GM12878 (cell line): ENCODE data around the gene NBPF3. TPM values are rescaled to one million over a fixed set of nuclear protein-coding genes. Genes with fewer than 3 reads are reported as not detected.

Experiments used
- ATAC-seq: fragments of 200-7000 bp; cut with Tn5 transposase; 3 replicates; pipeline ENCODE4 v1.9.1; 2020; ENCODE audit warnings: mild to moderate bottlenecking, moderate library complexity
- BruUV-seq: library from RNA; stranded (reverse); fragments of 400-500 nt; replicated peaks from 2 replicates; lab custom pipeline; 2021; lab: Mats Ljungman, UMichigan
- CTCF ChIA-PET: fragments of 300-600 bp; sonication (Branson Sonifier 250); formaldehyde crosslinking; extraction: SDS; loops from one replicate; lab custom pipeline; 2021; ENCODE audit warnings: inconsistent platforms; lab: Yijun Ruan, JAX
- POLR2A ChIA-PET: fragments of 350-600 bp; formaldehyde crosslinking; extraction: SDS; loops from one replicate; lab custom pipeline; 2021; ENCODE audit warnings: inconsistent platforms; lab: Charles Lee
- RAD21 ChIA-PET: fragments of 300-600 bp; sonication (Branson Sonifier 250); formaldehyde crosslinking; loops from one replicate; lab custom pipeline; 2023; ENCODE audit warnings: antibody characterized with exemption; ENCODE audit not compliant: unreplicated experiment; lab: Charles Lee
- SMC1A ChIA-PET: fragments of 300-600 bp; sonication (Branson Sonifier 250); formaldehyde crosslinking; loops from one replicate; lab custom pipeline; 2023; ENCODE audit not compliant: unreplicated experiment, uncharacterized antibody; lab: Charles Lee
- DNase-seq: peaks from one replicate; pipeline ENCODE4 v3.0.0-alpha.2; 2011; ENCODE audit warnings: low read depth, low spot score
- FAIRE-seq: peaks from 3 replicates; lab custom pipeline; 2011; peaks lifted over from hg19 to GRCh38; lab: Jason Lieb, UNC
- H2AFZ ChIP-seq: 2 replicates; pipeline ENCODE4 v1.6.0; 2011; ENCODE audit warnings: low read depth, low read length, control low read depth; ENCODE audit not compliant: control insufficient read depth
- H3K27ac ChIP-seq: 2 replicates; pipeline ENCODE4 v1.5.1; 2011; ENCODE audit warnings: control low read depth; ENCODE audit not compliant: control insufficient read depth, insufficient read depth
- H3K27me3 ChIP-seq, 2 experiments: replicated peaks in 1 of 2; 2 replicates each; pipeline versions ENCODE4 v1.6.0 to v1.6.1; 2011; ENCODE audit warnings: low read length in 1 of 2; ENCODE audit not compliant: control insufficient read depth in 2 of 2, insufficient read depth in 2 of 2
- H3K36me3 ChIP-seq, 2 experiments: 2 replicates each; pipeline ENCODE4 v1.5.1; 2011; ENCODE audit warnings: low read length in 1 of 2; ENCODE audit not compliant: control insufficient read depth in 2 of 2, insufficient read depth in 2 of 2
- H3K4me1 ChIP-seq: 2 replicates; pipeline ENCODE4 v1.6.1; 2011; ENCODE audit warnings: mild to moderate bottlenecking, low read length, moderate library complexity, mixed read lengths; ENCODE audit not compliant: control insufficient read depth, insufficient read depth
- H3K4me2 ChIP-seq: 2 replicates; pipeline ENCODE4 v1.6.0; 2011; ENCODE audit warnings: control low read depth; ENCODE audit not compliant: control insufficient read depth, insufficient read depth
- H3K4me3 ChIP-seq: fragments of 200-600 bp; sonication (generic); 2 replicates; pipeline ENCODE4 v1.5.1; 2016
- H3K79me2 ChIP-seq: 2 replicates; pipeline ENCODE4 v1.6.0; 2011; ENCODE audit warnings: low read length; ENCODE audit not compliant: control insufficient read depth, insufficient read depth
- H3K9ac ChIP-seq: 2 replicates; pipeline ENCODE4 v1.8.0; 2011; ENCODE audit warnings: low read length, control low read depth, mixed read lengths; ENCODE audit not compliant: control insufficient read depth, insufficient read depth
- H3K9me3 ChIP-seq: replicated peaks from 3 replicates; pipeline ENCODE4 v1.5.1; 2011; ENCODE audit warnings: mild to moderate bottlenecking, low read length; ENCODE audit not compliant: control insufficient read depth, insufficient read depth
- H4K20me1 ChIP-seq: 2 replicates; pipeline ENCODE4 v1.6.0; 2011; ENCODE audit not compliant: control insufficient read depth, insufficient read depth
- BHLHE40 ChIP-seq, 2 experiments: fragments of 450-650 bp in 1 of 2; IDR thresholded peaks; 2 replicates each; pipeline ENCODE4 v1.6.1; 2011 to 2017; ENCODE audit warnings: low read depth in 2 of 2, borderline replicate concordance in 1 of 2, improper control_type of control experiment in 1 of 2, low read length in 1 of 2, mild to moderate bottlenecking in 1 of 2
- CEBPZ ChIP-seq: fragments of 150-350 bp; IDR thresholded peaks from 2 replicates; pipeline ENCODE4 v1.6.1; 2016; ENCODE audit warnings: low read depth, low read length
- CREB1 ChIP-seq: IDR thresholded peaks from 2 replicates; pipeline ENCODE4 v1.6.1; 2012; ENCODE audit warnings: low read depth, mild to moderate bottlenecking, inconsistent platforms
- CREM ChIP-seq: IDR thresholded peaks from 2 replicates; pipeline ENCODE4 v1.6.1; 2014; ENCODE audit warnings: antibody characterized with exemption, low read depth
- GABPA ChIP-seq: IDR thresholded peaks from 2 replicates; pipeline ENCODE4 v1.6.1; 2014; ENCODE audit warnings: antibody characterized with exemption, low read depth, mild to moderate bottlenecking, inconsistent platforms
- HDAC2 ChIP-seq: fragments of 200-600 bp; sonication (generic); IDR thresholded peaks from 2 replicates; pipeline ENCODE4 v1.6.1; 2017
- IKZF1 ChIP-seq: fragments of 450-650 bp; conservative IDR thresholded peaks from 2 replicates; pipeline ENCODE4 v1.6.1; 2017; ENCODE audit warnings: antibody characterized with exemption, mild to moderate bottlenecking
- IKZF2 ChIP-seq, 2 experiments: fragments of 450-650 bp; IDR thresholded peaks; 2 replicates each; pipeline ENCODE4 v1.6.1; 2017; ENCODE audit warnings: mild to moderate bottlenecking in 2 of 2, moderate library complexity in 2 of 2
- MAX ChIP-seq: IDR thresholded peaks from 2 replicates; pipeline ENCODE4 v1.6.1; 2012; ENCODE audit warnings: low read depth, low read length, improper control_type of control experiment
- NFIC ChIP-seq: IDR thresholded peaks from 2 replicates; pipeline ENCODE4 v1.6.1; 2012; ENCODE audit warnings: low read depth, mild to moderate bottlenecking, inconsistent platforms, low read length, moderate library complexity
- NFYB ChIP-seq: IDR thresholded peaks from 2 replicates; pipeline ENCODE4 v1.6.1; 2011; ENCODE audit warnings: low read depth, mild to moderate bottlenecking, low read length, improper control_type of control experiment, moderate library complexity; ENCODE audit not compliant: insufficient read depth
- RB1 ChIP-seq: fragments of 450-650 bp; formaldehyde crosslinking; IDR thresholded peaks from 2 replicates; pipeline ENCODE4 v1.6.1; 2017; ENCODE audit warnings: mild to moderate bottlenecking, borderline replicate concordance
- SPI1 ChIP-seq: IDR thresholded peaks from 2 replicates; pipeline ENCODE4 v1.6.1; 2011; ENCODE audit warnings: low read depth, mild to moderate bottlenecking, low read length, moderate library complexity, borderline replicate concordance; ENCODE audit not compliant: insufficient read depth
- ZNF687 ChIP-seq: fragments of 450-650 bp; IDR thresholded peaks from 2 replicates; pipeline ENCODE4 v1.6.1; 2017; ENCODE audit warnings: mild to moderate bottlenecking, moderate library complexity
- WGBS: methylation state at CpG from one replicate; pipeline ENCODE4 v1.1.6; 2016; ENCODE audit warnings: low lambda C conversion rate; ENCODE audit not compliant: insufficient replicate concordance, insufficient coverage; ENCODE audit errors: missing lambda C conversion rate; 5-methylcytosine and 5-hydroxymethylcytosine counted together
- in situ Hi-C: fragments of 300-500 bp; cut with MboI; formaldehyde crosslinking; loops from 9 replicates; pipeline ENCODE4 v1.14.3; 2018; ENCODE audit warnings: mixed read lengths
- intact Hi-C: fragments of 100-400 bp; cut with micrococcal nuclease; formaldehyde crosslinking; loops from one replicate; pipeline ENCODE4 v1.14.2; 2022; ENCODE audit not compliant: unreplicated experiment
- polyA plus RNA-seq, 11 experiments: library from polyadenylated mRNA; depleted of rRNA in 4 of 11; unstranded in 6 of 11; stranded (reverse) in 5 of 11; fragments of >200 nt; fragmentation: Nextera tagmentation in 4 of 11; fragmentation: Illumina TruSeq in 1 of 11; extraction: Ambion mirVana in 4 of 11; extraction: Trizol in 1 of 11; gene quantifications; 1 replicate in 1 of 11; 2 replicates in 10 of 11; pipeline versions ENCODE4 v1.2.1 to v1.2.3, GENCODE V29; 2011 to 2016; ENCODE audit warnings: inconsistent platforms in 2 of 11, missing spikeins in 2 of 11, low read depth in 1 of 11
- total RNA-seq, 4 experiments: library from RNA; depleted of rRNA in 3 of 4; stranded (reverse); fragments of >200 nt in 3 of 4; fragmentation: Illumina TruSeq in 1 of 4; extraction: Trizol in 1 of 4; gene quantifications; 2 replicates each; pipeline versions ENCODE4 v1.2.1 to v1.2.3, GENCODE V29; 2013 to 2021

Gene NBPF3
- total and polyA plus RNA-seq, 10 of the 15 experiments (the other 5 are each of a cell fraction or from before 2014, with no cell fraction given): 0.56 to 4.4 (median 2.7) TPM

GRCh38 chr1:21517660-21518480 lies 77.9 kb downstream of the NBPF3 start:
- Histone ChIP-seq H3K36me3 (no peaks in the 10 kb centered on the region), H3K9me3 (no peaks in the 10 kb centered on the region), H4K20me1 (no peaks in the 10 kb centered on the region), H2AFZ (no peak overlapping the region), H3K27me3 (no peaks in the 10 kb centered on the region; a peak in 1 of 4 replicates), H3K4me1 (peaks cover 22% of the 10 kb centered on the region), H3K9ac (no peak overlapping the region), H3K4me3 (no peak overlapping the region), H3K79me2 (no peaks in the 10 kb centered on the region), H3K4me2 (no peak overlapping the region), H3K27ac (no peak overlapping the region)
- DNase-seq (no peak), FAIRE-seq (no peak), ATAC-seq (peak; percentile 62)
- BruUV-seq: no TSS peak
- CTCF ChIA-PET: interaction anchor here (0.8 to 14.7 kb wide), 6 partner anchors 9 to 323 kb away, joined by 4 to 327 read pairs (median 5); partner anchors contain the start of gene ALPL
- SMC1A ChIA-PET: interaction anchor here (0.7 to 18.6 kb wide), 2 partner anchors 11 to 226 kb away, joined by 3 to 326 read pairs; no protein-coding TSS in a partner anchor
- intact Hi-C loops: loop anchor here (10.0 kb wide), 1 partner anchor 137 kb away; no protein-coding TSS in a partner anchor
- WGBS: 33% methylated on average over 13 of the region's 13 CpGs
- POLR2A ChIA-PET: interaction anchor here (0.5 to 1.8 kb wide), 3 partner anchors 8 to 259 kb away, joined by 4 to 6 read pairs (median 5); no protein-coding TSS in a partner anchor
- RAD21 ChIA-PET: interaction anchor here (1.7 to 2.1 kb wide), 2 partner anchors 10 to 18 kb away, joined by 7 to 14 read pairs; no protein-coding TSS in a partner anchor
- in situ Hi-C loops: no loop called here
- TF ChIP-seq SPI1: no peak
- no peak for TF ChIP-seq IKZF2 (IDR thresholded peaks at IDR 0.05)
- TF ChIP-seq ZNF687: no peak
- TF ChIP-seq CEBPZ: no peak
- no peak for TF ChIP-seq HDAC2
- no peak for TF ChIP-seq NFYB
- 0 out of 2 replicates have a peak, but pooled peaks have one; percentile 14 for TF ChIP-seq IKZF1
- TF ChIP-seq RB1: no peak
- no peak for TF ChIP-seq CREB1
- no peak for TF ChIP-seq CREM
- peak in 1 of 2 experiments; percentile 31; a peak in 1 of 4 replicates for TF ChIP-seq BHLHE40 (IDR thresholded peaks at IDR 0.05; ENCODE audit: borderline replicate concordance in 1 of 2, low read depth in 2 of 2, low read length in 1 of 2)
- no peak for TF ChIP-seq MAX
- TF ChIP-seq GABPA: no peak
- no peak for TF ChIP-seq NFIC
